ENCODE measurements around the gene POU3F1. TPM values are rescaled to one million over a fixed set of nuclear protein-coding genes. Genes with fewer than 3 reads are reported as not detected.
A peak's percentile ranks its signal among the peaks of the same experiment; 100 is the strongest.

POU3F1 gene
- total RNA-seq, 1 donor from 2014 or later: 0.11 TPM

DNA sequence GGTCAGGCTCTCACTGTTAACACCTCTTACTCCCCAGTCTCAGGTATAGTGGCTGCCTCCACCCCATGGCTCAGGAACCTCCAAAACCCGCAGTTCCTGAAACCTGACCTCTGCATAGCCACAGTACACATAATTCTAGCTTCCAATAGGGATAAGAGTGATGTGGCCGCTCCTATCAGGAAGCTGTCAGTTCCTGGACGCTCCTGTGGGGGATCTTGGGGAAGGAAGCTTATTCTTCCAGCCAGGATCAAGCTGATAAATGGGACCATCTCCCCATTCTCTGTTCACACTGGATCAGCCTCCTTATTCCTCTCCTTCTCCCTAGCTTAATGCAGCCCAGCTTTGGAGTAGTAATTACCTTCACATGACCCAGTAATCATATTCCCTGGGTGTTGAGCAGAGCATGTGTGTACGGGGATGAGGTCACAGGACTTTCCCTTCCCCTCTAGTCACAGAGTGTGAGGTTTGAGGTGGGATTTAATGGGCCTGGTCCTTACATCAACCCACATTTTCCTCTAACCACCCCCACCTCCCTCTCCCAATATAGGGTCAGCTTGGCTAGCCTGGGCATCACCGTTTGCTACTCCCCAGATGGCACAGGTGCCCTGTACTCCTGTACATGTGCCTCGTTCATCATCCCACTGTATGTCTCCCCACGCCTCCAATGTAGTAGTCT is 7.0 kb upstream of the POU3F1 start:
- intact Hi-C loops (cut with DNase I): no loop called here
- ATAC-seq (no peak), DNase-seq (ENCODE audit: missing footprints) (no peak)

DNA sequence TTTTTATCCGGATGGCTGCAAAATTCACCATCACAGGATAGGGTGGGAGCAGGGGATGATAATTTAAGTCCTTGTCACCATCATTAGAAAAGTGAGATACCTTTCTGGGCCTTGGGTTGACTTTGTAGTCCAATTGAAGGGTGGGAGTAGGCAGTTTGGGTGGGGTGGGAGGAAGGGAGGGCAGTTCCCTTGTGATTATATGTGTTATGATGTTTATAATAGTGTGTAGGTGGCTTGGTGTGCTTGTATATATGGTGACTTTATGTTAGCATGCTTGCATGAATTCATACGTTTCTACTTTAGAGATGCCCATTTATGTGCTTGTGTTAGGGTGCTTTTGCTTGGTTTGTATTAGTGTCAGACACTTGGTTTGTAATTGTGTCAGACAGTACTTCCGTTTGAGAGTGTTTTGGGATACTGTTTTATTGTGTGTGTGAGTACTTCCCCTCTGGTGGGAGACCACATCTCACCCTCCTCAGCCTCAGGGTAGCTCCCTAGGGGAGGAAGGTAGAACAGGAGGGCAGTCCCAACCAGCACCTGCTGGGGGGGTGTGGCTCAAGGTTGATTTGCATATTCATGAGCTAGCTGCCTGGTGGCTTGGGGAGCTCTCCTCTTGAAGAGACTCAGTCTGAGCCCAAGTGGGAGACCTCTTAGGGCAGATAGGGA is 6.3 kb upstream of the POU3F1 start:
- DNase-seq (ENCODE audit: missing footprints) (no peak), ATAC-seq (no peak)
- intact Hi-C loops (cut with DNase I): no loop called here

DNA sequence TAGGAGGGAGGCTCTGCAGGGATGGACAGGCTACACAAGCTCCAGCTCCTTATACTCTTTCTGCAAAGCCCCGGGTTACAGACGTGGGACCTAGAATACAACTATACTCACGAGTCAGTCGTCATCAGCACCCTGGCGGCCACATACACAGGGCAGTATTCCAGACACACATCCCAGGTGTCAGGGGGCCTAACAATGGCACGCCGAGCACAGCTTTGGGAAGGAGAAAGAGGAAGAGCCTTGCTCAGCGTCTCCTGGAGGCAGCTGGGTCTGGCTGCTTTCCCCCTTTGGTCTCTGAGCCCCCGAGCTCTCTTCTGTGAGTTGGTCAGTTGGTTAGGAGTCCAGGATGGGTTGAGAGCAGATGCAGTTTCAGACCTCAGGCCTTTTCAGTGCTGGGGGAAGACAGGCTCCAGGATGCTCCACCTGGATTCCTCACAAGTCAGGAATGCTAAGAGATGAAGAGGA is 4.5 kb upstream of the POU3F1 start:
- DNase-seq (ENCODE audit: missing footprints) (no peak), ATAC-seq (no peak)
- intact Hi-C loops (cut with DNase I): no loop called here

DNA sequence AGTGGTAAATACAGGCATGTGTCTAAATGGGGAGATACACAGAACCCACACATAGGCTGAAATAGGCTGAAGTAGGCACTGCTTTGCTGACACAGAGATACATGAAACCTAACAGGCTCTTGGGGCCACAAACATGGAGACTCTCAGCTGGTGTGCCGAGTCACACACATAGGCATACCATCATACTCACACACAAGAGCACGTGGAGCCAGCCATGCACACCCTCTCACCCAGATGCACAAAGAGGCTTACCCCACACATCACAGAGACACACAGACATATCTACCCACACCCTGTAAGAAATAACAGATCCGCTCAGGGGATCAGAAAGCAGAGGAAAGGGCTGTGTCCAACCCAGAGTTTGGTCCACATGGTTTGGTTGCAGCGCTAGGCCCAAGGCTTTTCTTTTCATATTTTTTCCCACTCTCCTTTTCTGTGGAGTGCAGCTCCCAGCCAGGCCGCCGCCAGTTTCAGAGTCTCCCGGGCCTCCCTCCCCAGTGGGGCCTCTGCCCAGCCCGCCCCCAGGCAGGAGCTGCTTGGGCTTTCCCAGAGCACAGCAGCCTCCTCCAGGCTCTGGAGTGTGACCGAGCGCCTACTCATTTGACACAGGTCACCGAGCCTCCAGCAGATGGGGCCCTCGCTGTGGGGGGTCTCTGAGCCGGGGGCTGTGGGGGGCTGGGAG is 3.9 kb upstream of the POU3F1 start:
- no peak for ATAC-seq
- intact Hi-C loops (cut with DNase I): no loop called here
- no peak for DNase-seq (ENCODE audit: missing footprints)

DNA sequence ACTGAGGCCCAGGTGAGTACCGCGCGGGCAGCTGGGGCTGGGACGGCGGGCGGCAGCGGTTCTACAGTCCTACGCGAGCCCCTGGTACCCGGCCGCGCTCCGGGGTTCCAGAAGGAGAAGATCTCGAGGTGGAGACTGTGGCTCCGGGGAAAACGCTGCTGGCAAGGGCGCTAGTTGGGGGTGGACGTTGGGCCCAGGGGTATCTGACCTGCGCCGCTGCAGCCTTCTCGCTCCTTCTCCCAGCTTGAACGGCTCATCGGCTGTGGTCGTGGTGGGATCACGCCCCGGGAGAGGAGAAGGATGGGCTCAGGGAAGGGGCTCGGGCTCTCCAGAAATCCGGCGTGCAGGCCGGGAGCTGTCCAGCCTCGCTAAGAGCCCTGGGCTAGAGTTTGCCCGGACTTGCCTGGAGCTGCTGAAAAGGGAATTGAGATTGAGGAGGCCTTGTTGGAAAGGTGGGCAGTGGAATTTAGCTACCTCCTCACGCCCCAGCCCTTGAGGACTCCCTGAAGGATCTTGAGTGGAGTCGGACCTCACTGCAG is 1.1 kb upstream of the POU3F1 start:
- intact Hi-C loops (cut with DNase I): loop anchor here (1.0 to 10.0 kb wide), 2 partner anchors 38 to 537 kb away; no protein-coding TSS in a partner anchor

DNA sequence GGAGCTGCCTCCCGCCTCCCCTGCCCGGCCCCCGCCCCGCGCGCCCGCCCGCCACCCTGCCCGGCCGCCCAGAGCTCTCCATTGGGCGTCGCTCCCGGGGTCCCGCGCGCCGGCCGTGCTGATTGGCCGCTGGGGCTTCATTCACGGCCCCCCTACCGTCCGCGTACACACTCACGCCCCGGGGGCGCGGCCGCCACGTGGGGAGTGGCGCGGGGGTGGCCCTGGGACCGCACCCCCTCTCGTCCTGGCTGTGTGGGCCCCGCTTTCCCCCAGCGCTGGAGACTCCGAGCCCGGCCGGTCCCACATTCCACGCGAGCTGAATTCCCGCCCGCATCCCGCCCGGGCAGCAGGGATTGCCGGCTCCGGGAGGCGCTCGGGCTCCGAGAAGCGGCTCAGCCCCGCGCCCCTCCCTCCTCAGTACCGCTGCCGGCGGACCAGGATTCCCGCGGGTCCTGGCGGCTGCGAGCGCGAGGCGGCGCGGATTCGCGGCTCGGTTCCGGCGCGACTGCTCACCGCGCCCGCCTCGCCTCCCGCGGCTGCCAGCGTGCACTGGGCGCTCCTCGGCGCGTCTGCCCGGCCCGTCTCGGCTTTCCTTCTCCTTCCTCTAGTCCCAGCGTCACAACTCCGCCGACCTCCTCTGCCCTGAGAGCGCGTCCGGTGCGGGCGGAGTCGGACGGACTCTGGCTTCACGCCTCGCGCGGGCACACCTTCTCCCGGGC is 450 bp upstream of the POU3F1 start:
- intact Hi-C loops (cut with DNase I): loop anchor here (1.0 to 10.0 kb wide), 2 partner anchors 38 to 538 kb away; no protein-coding TSS in a partner anchor
- DNase-seq (ENCODE audit: missing footprints) (peak; percentile 95), ATAC-seq (peak; percentile 98)

More for the DNA sequence above, 1.1 kb upstream of the POU3F1 start:
- ATAC-seq: no peak
- DNase-seq (ENCODE audit: missing footprints): no peak

DNA sequence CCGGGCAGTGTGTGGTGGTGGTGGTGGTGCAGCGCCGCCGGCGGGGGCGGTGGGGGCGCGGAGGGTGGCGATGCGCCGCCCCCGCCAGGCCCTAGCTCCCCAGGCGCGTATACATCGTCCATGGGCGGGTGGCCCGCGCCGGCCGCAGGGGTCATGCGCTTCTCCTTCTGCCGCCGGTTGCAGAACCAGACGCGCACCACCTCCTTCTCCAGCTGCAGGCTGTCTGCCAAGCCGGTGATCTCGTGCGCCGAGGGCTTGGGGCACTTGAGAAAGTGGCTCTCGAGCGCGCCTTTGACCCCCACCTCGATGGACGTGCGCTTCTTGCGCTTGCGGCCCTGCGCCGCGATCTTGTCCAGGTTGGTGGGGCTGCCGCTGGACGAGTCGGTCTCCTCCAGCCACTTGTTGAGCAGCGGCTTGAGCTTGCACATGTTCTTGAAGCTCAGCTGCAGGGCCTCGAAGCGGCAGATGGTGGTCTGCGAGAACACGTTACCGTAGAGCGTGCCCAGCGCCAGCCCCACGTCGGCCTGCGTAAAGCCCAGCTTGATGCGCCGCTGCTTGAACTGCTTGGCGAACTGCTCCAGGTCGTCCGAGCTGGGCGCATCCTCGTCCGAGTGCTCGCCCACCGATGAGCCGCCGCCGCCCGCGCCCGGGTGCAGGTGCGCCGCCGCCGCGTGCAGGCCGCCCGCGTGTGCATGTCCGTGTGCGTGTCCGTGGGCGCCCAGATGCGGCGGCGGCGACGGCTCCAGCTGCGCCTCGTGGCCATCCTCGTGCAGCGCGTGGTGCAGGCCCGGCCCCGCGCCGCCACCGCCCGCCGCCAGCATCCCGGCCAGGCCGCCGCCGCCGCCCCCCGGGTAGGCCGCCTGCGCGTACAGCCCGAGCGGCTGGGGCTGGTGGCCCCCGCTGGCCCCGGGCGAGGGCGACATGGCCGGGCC is 926 bp downstream of the POU3F1 start:
- intact Hi-C loops (cut with DNase I): loop anchor here (10.0 kb wide), 1 partner anchor 539 kb away; no protein-coding TSS in a partner anchor
- ATAC-seq (no peak), DNase-seq (ENCODE audit: missing footprints) (no peak)

DNA sequence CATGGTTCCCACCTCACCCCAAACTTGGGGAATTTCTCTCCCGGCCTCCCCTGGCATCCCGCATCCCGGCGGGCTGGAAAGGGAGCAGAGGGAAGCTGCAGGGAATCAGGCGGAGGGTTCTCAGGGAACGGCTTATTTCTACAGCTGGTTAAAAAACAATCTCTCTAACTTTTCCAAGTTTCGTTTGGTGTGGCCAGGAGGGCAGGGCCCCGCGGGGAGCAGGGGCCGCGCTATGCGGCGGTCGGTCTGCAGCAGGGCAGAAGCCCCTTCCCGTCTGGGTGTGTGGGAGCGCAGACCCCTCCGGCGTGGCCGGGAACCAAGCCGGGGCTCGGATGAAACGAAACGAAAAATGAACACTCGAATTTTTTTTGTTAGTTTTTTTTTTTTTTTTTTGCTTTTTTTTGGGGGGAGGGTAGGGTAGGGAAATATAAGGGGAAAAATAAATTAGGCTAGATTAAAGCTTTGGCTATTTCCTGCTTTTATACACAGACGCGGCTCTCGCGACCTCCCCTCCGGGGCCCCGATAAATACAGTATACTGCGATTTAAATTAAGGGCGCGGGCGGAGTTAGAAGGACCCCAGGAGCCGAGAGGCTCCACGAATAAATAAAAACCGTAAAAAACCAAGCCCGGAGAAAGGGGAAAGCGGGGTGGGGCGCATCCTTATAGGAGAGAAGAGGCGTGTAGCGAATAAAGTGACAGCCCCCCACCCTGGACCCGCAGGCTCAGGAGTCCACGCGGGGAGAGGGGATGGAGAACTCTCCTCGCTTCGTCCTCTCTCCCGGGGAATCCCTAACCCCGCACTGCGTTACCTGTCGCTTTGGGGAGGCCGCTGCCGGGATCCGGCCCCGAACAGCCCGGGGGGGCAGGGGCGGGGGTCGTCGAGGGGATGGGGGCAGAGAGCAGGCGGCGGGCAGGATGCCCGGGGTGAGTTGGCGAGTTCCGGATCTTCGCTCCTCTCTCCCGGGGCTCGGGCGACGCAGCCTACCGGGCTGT is 2.1 kb downstream of the POU3F1 start:
- intact Hi-C loops (cut with DNase I): loop anchor here (5.0 to 10.0 kb wide), 2 partner anchors 540 to 788 kb away; no protein-coding TSS in a partner anchor
- DNase-seq (ENCODE audit: missing footprints) (no peak), ATAC-seq (no peak)

DNA sequence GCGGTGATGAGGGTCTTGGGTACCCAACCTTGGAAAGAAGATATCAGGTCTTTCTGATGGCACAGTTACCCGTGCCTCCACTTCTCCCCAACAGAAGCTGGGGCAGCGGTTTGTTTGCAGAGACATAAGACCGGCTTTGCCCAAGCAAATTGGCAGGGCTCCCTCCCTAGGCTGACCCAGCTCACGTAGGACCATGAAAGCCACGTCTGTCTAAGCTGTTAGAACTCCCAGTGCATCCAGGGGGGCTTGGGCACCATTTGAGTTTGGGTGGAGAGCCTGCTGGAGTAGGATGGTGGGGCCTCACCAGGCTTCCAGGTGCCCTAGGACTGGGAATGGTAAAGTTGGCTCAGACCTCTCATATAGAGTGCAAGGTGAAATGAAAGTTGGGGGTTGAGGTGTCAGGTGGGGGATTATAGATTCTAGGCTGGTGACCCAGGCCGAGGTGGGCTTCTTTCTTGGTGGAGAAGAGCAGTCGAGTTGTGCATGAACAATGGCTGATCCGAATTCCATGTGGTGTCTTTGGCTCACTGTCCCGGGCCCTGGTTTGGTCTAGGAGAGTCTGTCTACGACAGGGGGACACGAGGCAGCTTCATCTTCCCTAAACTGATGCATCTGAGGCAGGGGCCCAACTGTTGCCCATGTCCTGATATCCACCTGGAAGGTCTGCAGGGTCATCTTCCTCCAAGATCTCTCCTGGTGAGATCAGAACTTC is 3.4 kb downstream of the POU3F1 start:
- DNase-seq (ENCODE audit: missing footprints) (no peak), ATAC-seq (no peak)
- intact Hi-C loops (cut with DNase I): loop anchor here (5.0 to 10.0 kb wide), 2 partner anchors 542 to 789 kb away; no protein-coding TSS in a partner anchor

DNA sequence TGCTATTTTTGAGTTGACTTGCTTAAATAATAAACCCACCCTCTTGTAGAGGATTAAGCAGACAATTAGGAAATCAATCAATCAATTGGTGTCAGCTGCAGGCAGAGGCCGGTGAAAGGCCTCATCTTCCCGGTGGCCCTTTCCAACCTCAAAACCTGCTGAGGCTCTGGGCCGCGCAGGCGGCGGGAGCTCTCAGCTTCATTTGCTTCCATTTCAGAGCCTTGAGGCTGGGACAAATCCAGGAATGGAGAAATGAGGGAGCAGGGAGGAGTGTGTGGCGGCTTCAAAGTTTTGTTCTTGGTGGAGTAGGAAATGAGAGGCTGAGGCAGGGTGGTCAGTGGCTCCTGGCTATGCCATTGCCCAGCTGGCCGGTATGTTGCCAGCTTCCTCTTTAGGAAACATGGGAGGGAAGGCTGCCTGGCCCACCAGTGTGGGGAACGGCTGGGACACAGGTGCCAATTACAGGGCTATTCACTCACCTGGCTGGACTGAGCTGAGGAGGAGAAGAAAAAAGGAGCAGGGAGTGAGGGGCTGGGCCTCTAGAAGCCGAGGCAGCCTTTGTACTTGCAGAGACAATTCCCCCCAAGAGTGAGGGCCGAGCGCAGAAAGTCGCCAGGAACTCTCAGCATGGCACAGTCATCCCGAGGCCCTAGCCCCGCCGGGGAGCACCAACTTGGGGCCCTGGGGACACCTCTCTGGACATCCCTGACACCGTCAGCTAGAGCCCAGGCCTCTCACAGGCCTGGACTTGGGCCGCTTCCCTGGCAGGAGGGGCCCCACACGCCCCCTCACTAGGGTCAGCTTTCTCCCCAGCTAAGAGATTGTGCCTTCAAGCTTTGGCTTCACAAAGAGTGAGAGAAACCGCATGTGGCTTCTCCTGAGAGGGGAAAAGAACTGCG is 4.4 kb downstream of the POU3F1 start:
- DNase-seq (ENCODE audit: missing footprints): no peak
- intact Hi-C loops (cut with DNase I): loop anchor here (5.0 to 10.0 kb wide), 2 partner anchors 543 to 790 kb away; no protein-coding TSS in a partner anchor
- ATAC-seq: no peak

DNA sequence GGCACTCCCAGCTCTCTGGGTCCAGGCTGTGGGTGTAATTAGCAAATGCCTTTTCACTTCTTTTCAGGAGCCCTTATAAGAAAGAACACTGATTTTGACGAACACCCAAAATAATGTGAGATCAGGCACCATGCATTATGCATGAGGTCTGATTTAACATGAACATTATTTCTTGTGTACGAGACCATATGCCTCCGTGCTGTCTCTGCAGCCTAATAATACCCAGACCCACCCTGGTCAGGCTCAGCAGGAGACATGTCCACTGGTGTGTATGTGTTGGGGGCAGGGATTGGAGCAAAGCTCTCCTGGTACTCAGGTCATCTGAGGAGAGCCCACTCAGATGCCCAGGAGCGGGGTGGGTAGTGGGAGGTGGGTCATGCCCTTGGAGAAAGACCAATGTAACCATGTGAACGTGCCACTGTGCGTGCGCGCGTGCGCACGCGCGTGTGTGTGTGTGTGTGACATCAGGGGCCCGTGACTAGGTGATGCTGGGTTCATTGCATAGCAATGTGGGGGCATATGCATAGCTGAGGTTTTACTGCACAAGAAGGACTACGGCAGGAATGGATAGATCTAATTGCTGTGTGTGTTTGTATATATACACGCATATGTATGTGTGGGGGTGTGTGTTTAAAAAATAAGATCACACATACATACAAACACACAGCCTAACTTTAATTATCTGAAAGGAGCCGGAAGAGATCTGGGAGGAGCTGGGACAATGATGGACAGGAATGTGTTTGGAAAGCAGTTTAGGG is 7.1 kb downstream of the POU3F1 start:
- DNase-seq (ENCODE audit: missing footprints): no peak
- no peak for ATAC-seq
- intact Hi-C loops (cut with DNase I): loop anchor here (5.0 to 10.0 kb wide), 2 partner anchors 545 to 793 kb away; no protein-coding TSS in a partner anchor

DNA sequence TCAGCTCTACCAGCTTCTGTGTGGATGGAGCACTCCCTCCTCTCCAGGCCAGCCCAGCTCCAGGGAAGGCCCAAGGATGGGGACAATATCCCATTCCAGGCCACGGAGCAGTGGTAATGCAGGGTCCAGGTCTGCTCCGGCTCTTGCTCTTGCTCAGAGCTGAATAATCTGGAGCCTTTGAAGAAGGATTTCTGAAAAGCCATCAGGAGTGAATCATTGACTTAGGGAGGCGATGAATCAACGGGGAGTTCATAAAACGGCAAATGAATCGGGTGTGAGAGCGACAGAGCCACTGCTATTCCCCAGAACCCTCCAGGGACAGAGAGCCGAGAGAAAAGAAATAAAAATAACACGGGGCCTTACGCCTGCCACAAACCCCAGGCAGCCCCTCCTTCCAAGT is 7.7 kb downstream of the POU3F1 start:
- ATAC-seq (no peak), DNase-seq (ENCODE audit: missing footprints) (no peak)
- intact Hi-C loops (cut with DNase I): no loop called here

DNA sequence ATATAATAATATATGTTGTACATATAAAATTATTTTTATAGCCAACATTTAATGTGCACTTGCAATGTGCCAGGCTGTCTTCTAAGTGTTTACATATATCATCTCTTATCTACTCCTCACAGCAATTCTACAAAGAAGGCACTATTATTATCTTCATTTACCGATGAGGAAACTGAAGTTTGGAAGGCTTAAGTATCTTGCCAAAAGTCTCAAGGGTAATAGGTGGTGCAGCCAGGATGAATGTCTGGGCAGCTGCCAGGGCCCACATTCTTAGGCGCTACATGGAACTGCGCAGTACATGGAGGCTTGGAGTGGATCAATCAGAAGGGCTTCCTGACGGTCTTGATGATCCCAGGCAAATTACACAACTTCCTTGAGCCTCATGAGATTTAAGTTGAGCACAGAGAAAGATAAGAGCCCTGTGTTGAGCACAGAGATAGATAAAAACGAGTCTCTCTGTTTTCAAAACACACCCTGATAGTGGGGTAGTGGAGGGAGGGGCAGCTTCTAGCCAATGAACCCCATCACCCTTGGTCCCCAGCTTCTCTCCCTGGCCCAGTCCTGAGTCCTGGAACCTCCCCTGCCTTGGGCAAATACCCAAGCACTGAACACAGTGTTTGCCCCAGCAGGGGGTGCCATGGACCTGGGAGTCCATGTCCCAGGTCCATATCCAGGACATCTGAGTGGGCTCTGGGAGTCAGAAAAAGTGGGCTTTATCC is 9.2 kb downstream of the POU3F1 start:
- ATAC-seq (no peak), DNase-seq (ENCODE audit: missing footprints) (no peak)
- intact Hi-C loops (cut with DNase I): no loop called here

DNA sequence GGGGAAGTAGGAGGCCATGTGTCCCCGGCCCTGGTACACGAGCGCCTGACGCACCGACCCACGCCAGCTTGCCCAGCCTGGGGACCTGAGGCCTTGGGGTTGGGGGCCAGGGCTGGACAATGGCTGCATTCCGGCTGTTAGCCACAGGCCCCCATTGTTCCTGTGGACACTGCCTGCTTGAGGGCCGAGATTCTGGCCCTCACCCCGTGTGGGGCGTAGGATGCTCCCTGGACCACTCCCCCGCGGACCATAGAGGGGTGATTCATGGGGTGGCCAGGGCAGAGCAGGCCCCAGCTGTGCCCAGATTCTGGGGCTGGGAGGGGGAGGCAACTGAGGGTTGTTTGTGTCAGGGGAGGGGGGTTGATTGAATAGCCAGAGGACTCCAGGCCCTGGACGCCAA is 11.7 kb downstream of the POU3F1 start:
- ATAC-seq (no peak), DNase-seq (ENCODE audit: missing footprints) (no peak)
- intact Hi-C loops (cut with DNase I): no loop called here

All from Right ventricle myocardium inferior (tissue), 1 donor.